OCI-LY1 (cell line): ENCODE results near the gene DDA1.

Source experiments
- CTCF ChIP-seq: fragments of 200-600 bp; sonication (generic), shearing (Covaris generic); IDR thresholded peaks from 2 replicates; pipeline ENCODE4 v1.5.1; 2017; ENCODE audit warnings: mild to moderate bottlenecking, antibody characterized with exemption, low read length, moderate library complexity, mixed read lengths
- EZH2 ChIP-seq: fragments of 200-600 bp; sonication (generic), shearing (Covaris generic); IDR thresholded peaks from 2 replicates; pipeline ENCODE4 v1.8.0; 2017; ENCODE audit warnings: borderline replicate concordance, mixed run types, mild to moderate bottlenecking, antibody characterized with exemption, low read length, moderate library complexity, mixed read lengths

- TF ChIP-seq CTCF = no peak
- TF ChIP-seq EZH2 = no peak
These were observed 43.4 kb downstream of the DDA1 start for GRCh38 chr19:17352608-17353280.
